Neural cell (in vitro differentiated cells): Measurements from ENCODE around the gene RPRD1A.

Source experiments
- CTCF ChIP-seq: fragments of 450-650 bp; IDR thresholded peaks from 2 replicates; pipeline ENCODE4 v1.5.1; 2014; ENCODE audit warnings: antibody characterized with exemption, mild to moderate bottlenecking, moderate library complexity; ENCODE audit not compliant: poor library complexity, severe bottlenecking
- EP300 ChIP-seq: fragments of 450-650 bp; conservative IDR thresholded peaks from 2 replicates; pipeline ENCODE4 v1.6.1; 2014; ENCODE audit warnings: antibody characterized with exemption, mild to moderate bottlenecking, moderate library complexity; ENCODE audit not compliant: poor library complexity, severe bottlenecking
- EZH2 ChIP-seq: fragments of 200-600, 300-800 bp; shearing (Covaris generic), sonication (generic); IDR thresholded peaks from 2 replicates; pipeline ENCODE4 v1.6.1; 2014; ENCODE audit warnings: antibody characterized with exemption, low read length, borderline replicate concordance, mild to moderate bottlenecking; ENCODE audit not compliant: insufficient read depth, poor library complexity, severe bottlenecking
- MXI1 ChIP-seq: fragments of 450-650 bp; conservative IDR thresholded peaks from 2 replicates; pipeline ENCODE4 v1.6.1; 2014; ENCODE audit warnings: antibody characterized with exemption, mild to moderate bottlenecking; ENCODE audit not compliant: poor library complexity, severe bottlenecking
- POLR2AphosphoS5 ChIP-seq: IDR thresholded peaks from 2 replicates; pipeline ENCODE4 v1.6.1; 2012
- RAD21 ChIP-seq: fragments of 450-650 bp; conservative IDR thresholded peaks from 2 replicates; pipeline ENCODE4 v1.6.1; 2014; ENCODE audit warnings: antibody characterized with exemption, mild to moderate bottlenecking, moderate library complexity
- REST ChIP-seq: IDR thresholded peaks from 2 replicates; pipeline ENCODE4 v1.6.1; 2012; ENCODE audit warnings: borderline replicate concordance
- SMC3 ChIP-seq: fragments of 450-650 bp; conservative IDR thresholded peaks from 2 replicates; pipeline ENCODE4 v1.6.1; 2014; ENCODE audit warnings: antibody characterized with exemption, mild to moderate bottlenecking, moderate library complexity; ENCODE audit not compliant: poor library complexity
- TAF1 ChIP-seq: IDR thresholded peaks from 2 replicates; pipeline ENCODE4 v1.6.1; 2012; ENCODE audit warnings: low read depth

DNA sequence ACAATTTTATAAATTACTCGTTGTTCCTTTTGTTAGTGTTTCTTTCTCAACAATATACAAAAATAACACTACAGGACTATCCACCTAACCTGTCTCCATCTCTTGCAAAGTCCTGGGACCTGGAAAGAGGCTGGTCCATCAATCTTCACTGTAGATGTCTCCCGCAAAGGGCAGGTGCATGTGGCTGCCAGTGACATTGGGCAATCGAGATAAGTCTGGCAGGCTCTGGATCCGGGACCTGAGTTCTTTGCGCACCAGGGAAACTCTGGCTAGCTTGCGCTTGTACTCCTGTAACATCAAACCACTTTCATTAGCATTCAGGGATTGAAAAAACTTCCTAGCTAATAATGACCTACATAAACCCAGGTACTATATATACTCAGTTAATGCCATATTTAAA, 74.3 kb downstream of the RPRD1A start:
- TF ChIP-seq EZH2: no peak
- no peak for TF ChIP-seq CTCF
- TF ChIP-seq REST: no peak
- TF ChIP-seq POLR2AphosphoS5: no peak
- no peak for TF ChIP-seq SMC3
- no peak for TF ChIP-seq RAD21
- no peak for TF ChIP-seq TAF1
- TF ChIP-seq EP300: no peak
- TF ChIP-seq MXI1: no peak
